ENCODE data around the gene CDC73.

CDC73 gene

GRCh38 chr1:193105821-193106177 lies 16.0 kb upstream of the CDC73 start:
- no peak for TF ChIP-seq REST (IDR thresholded peaks at IDR 0.05; ENCODE audit: insufficient read depth in 1 of 2, low read depth in 2 of 2, low read length in 2 of 2)
- no peak for TF ChIP-seq FOXP2 (optimal IDR thresholded peaks at IDR 0.05; ENCODE audit: borderline replicate concordance, extremely low read depth, extremely low read length, insufficient read depth)

- TF ChIP-seq FOXP2 (optimal IDR thresholded peaks at IDR 0.05; ENCODE audit: borderline replicate concordance, extremely low read depth, extremely low read length, insufficient read depth) (no peak), POLR2AphosphoS5 (IDR thresholded peaks at IDR 0.05; ENCODE audit: low read depth, low read length) (no peak), SIN3A (IDR thresholded peaks at IDR 0.05; ENCODE audit: borderline replicate concordance, insufficient read depth, low read length) (no peak), REST (IDR thresholded peaks at IDR 0.05; ENCODE audit: insufficient read depth in 1 of 2, low read depth in 2 of 2, low read length in 2 of 2) (no peak), TAF1 (IDR thresholded peaks at IDR 0.05; ENCODE audit: borderline replicate concordance, insufficient read depth, low read length) (no peak)
These were observed 13.4 kb upstream of the CDC73 start for GRCh38 chr1:193108471-193108870.

- no peak for TF ChIP-seq TAF1 (IDR thresholded peaks at IDR 0.05; ENCODE audit: borderline replicate concordance, insufficient read depth, low read length)
- no peak for TF ChIP-seq REST (IDR thresholded peaks at IDR 0.05; ENCODE audit: insufficient read depth in 1 of 2, low read depth in 2 of 2, low read length in 2 of 2)
- no peak for TF ChIP-seq POLR2AphosphoS5 (IDR thresholded peaks at IDR 0.05; ENCODE audit: low read depth, low read length)
- no peak for TF ChIP-seq FOXP2 (optimal IDR thresholded peaks at IDR 0.05; ENCODE audit: borderline replicate concordance, extremely low read depth, extremely low read length, insufficient read depth)
- TF ChIP-seq SIN3A (IDR thresholded peaks at IDR 0.05; ENCODE audit: borderline replicate concordance, insufficient read depth, low read length): no peak
These were observed 12.2 kb upstream of the CDC73 start for GRCh38 chr1:193109619-193110018.

- no peak for TF ChIP-seq REST (IDR thresholded peaks at IDR 0.05; ENCODE audit: insufficient read depth in 1 of 2, low read depth in 2 of 2, low read length in 2 of 2)
- no peak for TF ChIP-seq FOXP2 (optimal IDR thresholded peaks at IDR 0.05; ENCODE audit: borderline replicate concordance, extremely low read depth, extremely low read length, insufficient read depth)
- no peak for TF ChIP-seq SIN3A (IDR thresholded peaks at IDR 0.05; ENCODE audit: borderline replicate concordance, insufficient read depth, low read length)
- no peak for TF ChIP-seq POLR2AphosphoS5 (IDR thresholded peaks at IDR 0.05; ENCODE audit: low read depth, low read length)
- no peak for TF ChIP-seq TAF1 (IDR thresholded peaks at IDR 0.05; ENCODE audit: borderline replicate concordance, insufficient read depth, low read length)
These were observed 11.6 kb upstream of the CDC73 start for GRCh38 chr1:193110246-193110645.

GRCh38 chr1:193110864-193111263 lies 11.0 kb upstream of the CDC73 start:
- TF ChIP-seq FOXP2 (optimal IDR thresholded peaks at IDR 0.05; ENCODE audit: borderline replicate concordance, extremely low read depth, extremely low read length, insufficient read depth) (no peak), SIN3A (IDR thresholded peaks at IDR 0.05; ENCODE audit: borderline replicate concordance, insufficient read depth, low read length) (no peak), REST (IDR thresholded peaks at IDR 0.05; ENCODE audit: insufficient read depth in 1 of 2, low read depth in 2 of 2, low read length in 2 of 2) (no peak), TAF1 (IDR thresholded peaks at IDR 0.05; ENCODE audit: borderline replicate concordance, insufficient read depth, low read length) (no peak), POLR2AphosphoS5 (IDR thresholded peaks at IDR 0.05; ENCODE audit: low read depth, low read length) (no peak)
